HEK293T (cell line): ENCODE measurements around the gene ALG12.

ENCODE experiments used
- CTCF ChIA-PET: fragments of 350-600 bp; formaldehyde crosslinking; extraction: SDS; loops from one replicate; lab custom pipeline; 2021; ENCODE audit warnings: antibody characterized with exemption, inconsistent platforms; lab: Yijun Ruan, JAX
- POLR2A ChIA-PET: fragments of 350-600 bp; formaldehyde crosslinking; extraction: SDS; loops from one replicate; lab custom pipeline; 2020; ENCODE audit warnings: antibody characterized with exemption, inconsistent platforms; lab: Yijun Ruan, JAX
- DNase-seq: peaks from one replicate; pipeline ENCODE4 v3.0.0; 2012; ENCODE audit warnings: mixed read lengths; ENCODE audit errors: extremely low spot score
- ARNT ChIP-seq: fragments of 450-650 bp; IDR thresholded peaks from 2 replicates; pipeline ENCODE4 v1.6.1; 2017; ENCODE audit warnings: mild to moderate bottlenecking
- BHLHE40 ChIP-seq: fragments of 450-650 bp; IDR thresholded peaks from 2 replicates; pipeline ENCODE4 v1.6.1; 2016; ENCODE audit warnings: mild to moderate bottlenecking, moderate library complexity, borderline replicate concordance
- CTBP1 ChIP-seq: fragments of 450-650 bp; IDR thresholded peaks from 2 replicates; pipeline ENCODE4 v1.6.1; 2016; ENCODE audit warnings: borderline replicate concordance
- ELF4 ChIP-seq: fragments of 450-650 bp; IDR thresholded peaks from 2 replicates; pipeline ENCODE4 v1.6.1; 2017; ENCODE audit warnings: antibody characterized with exemption
- FOXA1 ChIP-seq: fragments of 450-650 bp; IDR thresholded peaks from 2 replicates; pipeline ENCODE4 v1.6.1; 2016; ENCODE audit warnings: mild to moderate bottlenecking
- FOXK2 ChIP-seq: fragments of 450-650 bp; IDR thresholded peaks from 2 replicates; pipeline ENCODE4 v1.6.1; 2016; ENCODE audit warnings: mild to moderate bottlenecking
- FOXM1 ChIP-seq: fragments of 450-650 bp; IDR thresholded peaks from 2 replicates; pipeline ENCODE4 v1.6.1; 2017; ENCODE audit warnings: mild to moderate bottlenecking, borderline replicate concordance
- HDGF ChIP-seq: fragments of 450-650 bp; IDR thresholded peaks from 2 replicates; pipeline ENCODE4 v1.6.1; 2017; ENCODE audit warnings: antibody characterized with exemption, borderline replicate concordance
- L3MBTL2 ChIP-seq: fragments of 450-650 bp; conservative IDR thresholded peaks from 2 replicates; pipeline ENCODE4 v1.6.1; 2016; ENCODE audit warnings: mild to moderate bottlenecking
- LEF1 ChIP-seq: fragments of 450-650 bp; IDR thresholded peaks from 2 replicates; pipeline ENCODE4 v1.6.1; 2017; ENCODE audit warnings: mild to moderate bottlenecking, borderline replicate concordance
- NFRKB ChIP-seq: fragments of 450-650 bp; IDR thresholded peaks from 2 replicates; pipeline ENCODE4 v1.6.1; 2016; ENCODE audit warnings: mild to moderate bottlenecking, moderate library complexity
- PKNOX1 ChIP-seq: fragments of 450-650 bp; IDR thresholded peaks from 2 replicates; pipeline ENCODE4 v1.6.1; 2016
- SP1 ChIP-seq: fragments of 450-650 bp; IDR thresholded peaks from 2 replicates; pipeline ENCODE4 v1.6.1; 2017
- SUZ12 ChIP-seq: fragments of 450-650 bp; IDR thresholded peaks from 2 replicates; pipeline ENCODE4 v1.6.1; 2016; ENCODE audit warnings: mild to moderate bottlenecking
- TARDBP ChIP-seq: fragments of 450-650 bp; IDR thresholded peaks from 2 replicates; pipeline ENCODE4 v1.6.1; 2016
- ZNF384 ChIP-seq: fragments of 450-650 bp; IDR thresholded peaks from 2 replicates; pipeline ENCODE4 v1.6.1; 2016

Gene ALG12

GRCh38 chr22:49927483-49928184 is 9.4 kb upstream of the ALG12 start:
- POLR2A ChIA-PET, result no interaction called here
- DNase-seq, result no peak
- CTCF ChIA-PET, result no interaction called here
- TF ChIP-seq BHLHE40 (no peak), TARDBP (no peak), LEF1 (no peak), PKNOX1 (no peak), ELF4 (no peak), CTBP1 (no peak), FOXK2 (no peak), HDGF (no peak), SP1 (no peak), FOXA1 (no peak), NFRKB (no peak), SUZ12 (no peak), ZNF384 (no peak)

- TF ChIP-seq BHLHE40 (no peak), SP1 (no peak), FOXK2 (no peak), TARDBP (no peak), ZNF384 (no peak), CTBP1 (no peak), PKNOX1 (no peak), ARNT (no peak), ELF4 (no peak), SUZ12 (no peak), FOXM1 (no peak), NFRKB (no peak), FOXA1 (no peak), HDGF (no peak), L3MBTL2 (no peak), LEF1 (no peak)
- POLR2A ChIA-PET, result no interaction called here
- CTCF ChIA-PET, result no interaction called here
- no peak for DNase-seq
Observed at GRCh38 chr22:49926916-49927315, 8.7 kb upstream of the ALG12 start.

- POLR2A ChIA-PET, result no interaction called here
- TF ChIP-seq SUZ12 (no peak), ZNF384 (no peak), FOXM1 (no peak), FOXA1 (no peak), ARNT (no peak), LEF1 (no peak), PKNOX1 (no peak), HDGF (no peak), ELF4 (no peak), SP1 (no peak), NFRKB (no peak), BHLHE40 (no peak), CTBP1 (no peak), L3MBTL2 (no peak), TARDBP (no peak), FOXK2 (no peak)
- no peak for DNase-seq
- CTCF ChIA-PET, result interaction anchor here (1.1 kb wide), 1 partner anchor 105 kb away, joined by 3 read pairs; no protein-coding TSS in a partner anchor
Observed at GRCh38 chr22:49925525-49926128, 7.4 kb upstream of the ALG12 start.

- TF ChIP-seq CTBP1 (no peak), NFRKB (no peak), ELF4 (no peak), SUZ12 (no peak), ZNF384 (no peak), LEF1 (no peak), FOXA1 (no peak), ARNT (no peak), SP1 (no peak), FOXM1 (no peak)
- no peak for DNase-seq
- CTCF ChIA-PET, result no interaction called here
- POLR2A ChIA-PET, result no interaction called here
Observed at GRCh38 chr22:49924113-49924833, 6.0 kb upstream of the ALG12 start.

GRCh38 chr22:49923445-49923844 is 5.2 kb upstream of the ALG12 start:
- no peak for DNase-seq
- CTCF ChIA-PET, result no interaction called here
- POLR2A ChIA-PET, result no interaction called here

GRCh38 chr22:49922926-49923325 is 4.7 kb upstream of the ALG12 start:
- TF ChIP-seq LEF1 (no peak), BHLHE40 (no peak), TARDBP (no peak), ELF4 (no peak), FOXA1 (no peak), ARNT (no peak), HDGF (no peak)
- ChIA-PET CTCF (no interaction called here), POLR2A (no interaction called here)
- DNase-seq, result no peak

More at GRCh38 chr22:49923445-49923844, 5.2 kb upstream of the ALG12 start:
- TF ChIP-seq NFRKB (no peak), ELF4 (no peak), BHLHE40 (no peak), SP1 (no peak)
